Measurements from ENCODE around the gene ST8SIA3. TPM values are rescaled to one million over a fixed set of nuclear protein-coding genes. Genes with fewer than 3 reads are reported as not detected.
A peak's percentile ranks its signal among the peaks of the same experiment; 100 is the strongest.
"Not testable (repeated sequence)": the region's sequence is repeated elsewhere in the genome, so short reads cannot be mapped to it uniquely, and the experiment has no call there.

ST8SIA3 gene
- total RNA-seq, 1 donor from 2014 or later = not detected

GRCh38 chr18:57362714-57363113, 10.4 kb downstream of the ST8SIA3 start:
- ATAC-seq = peak; percentile 30
- DNase-seq (ENCODE audit: low spot score) = no peak

GRCh38 chr18:57364460-57364859, 12.1 kb downstream of the ST8SIA3 start:
- ATAC-seq = peak; percentile 61
- DNase-seq (ENCODE audit: low spot score) = no peak

GRCh38 chr18:57366528-57367081, 14.2 kb downstream of the ST8SIA3 start:
- peak; percentile 48 for DNase-seq (ENCODE audit: low spot score)
- peak; percentile 81 for ATAC-seq

GRCh38 chr18:57372444-57372843, 20.1 kb downstream of the ST8SIA3 start:
- DNase-seq (ENCODE audit: low spot score) (no peak), ATAC-seq (no peak)

GRCh38 chr18:57373017-57373416, 20.7 kb downstream of the ST8SIA3 start:
- DNase-seq (ENCODE audit: low spot score) = no peak
- ATAC-seq = no peak

GRCh38 chr18:57376503-57376902, 24.1 kb downstream of the ST8SIA3 start:
- no peak for ATAC-seq
- DNase-seq (ENCODE audit: low spot score) = no peak

- no peak for ATAC-seq
Observed at GRCh38 chr18:57389271-57389670, 36.9 kb downstream of the ST8SIA3 start.

GRCh38 chr18:57390044-57390443, 37.7 kb downstream of the ST8SIA3 start:
- ATAC-seq = peak; percentile 99
- DNase-seq (ENCODE audit: low spot score) = peak; percentile 62

More at GRCh38 chr18:57389271-57389670, 36.9 kb downstream of the ST8SIA3 start:
- no peak for DNase-seq (ENCODE audit: low spot score)

- DNase-seq (ENCODE audit: low spot score) = not testable (repeated sequence)
Observed at GRCh38 chr18:57394749-57395148, 42.4 kb downstream of the ST8SIA3 start.

GRCh38 chr18:57396831-57397230, 44.5 kb downstream of the ST8SIA3 start:
- not testable (repeated sequence) for DNase-seq (ENCODE audit: low spot score); ATAC-seq

More at GRCh38 chr18:57394749-57395148, 42.4 kb downstream of the ST8SIA3 start:
- not testable (repeated sequence) for ATAC-seq

- no peak for ATAC-seq
Observed at GRCh38 chr18:57397440-57398132, 45.2 kb downstream of the ST8SIA3 start.

GRCh38 chr18:57404345-57404744, 52.0 kb downstream of the ST8SIA3 start:
- no peak for ATAC-seq

More at GRCh38 chr18:57397440-57398132, 45.2 kb downstream of the ST8SIA3 start:
- no peak for DNase-seq (ENCODE audit: low spot score)

GRCh38 chr18:57409650-57410049, 57.3 kb downstream of the ST8SIA3 start:
- DNase-seq (ENCODE audit: low spot score) (no peak), ATAC-seq (no peak)

More at GRCh38 chr18:57404345-57404744, 52.0 kb downstream of the ST8SIA3 start:
- DNase-seq (ENCODE audit: low spot score) = no peak

GRCh38 chr18:57410749-57411148, 58.4 kb downstream of the ST8SIA3 start:
- ATAC-seq (no peak), DNase-seq (ENCODE audit: low spot score) (no peak)

- DNase-seq (ENCODE audit: low spot score) (no peak), ATAC-seq (no peak)
Observed at GRCh38 chr18:57416542-57416941, 64.2 kb downstream of the ST8SIA3 start.

Other genes with a start within 250 kb of the ST8SIA3 start
- not detected for gene BOD1L2, start 205.5 kb upstream of the ST8SIA3 start, total RNA-seq
- gene ONECUT2, start 82.8 kb downstream of the ST8SIA3 start, total RNA-seq = 20.5 TPM
- 31.5 TPM for gene FECH, start 234.1 kb downstream of the ST8SIA3 start, total RNA-seq

Measured in left lobe of liver (tissue), 2 donors.